ENCODE data around the gene PNISR. TPM values are rescaled to one million over a fixed set of nuclear protein-coding genes. Genes with fewer than 3 reads are reported as not detected.

Gene PNISR
- total RNA-seq, 4 donors from 2014 or later: 20.5 to 86.1 (median 25.2) TPM

DNA sequence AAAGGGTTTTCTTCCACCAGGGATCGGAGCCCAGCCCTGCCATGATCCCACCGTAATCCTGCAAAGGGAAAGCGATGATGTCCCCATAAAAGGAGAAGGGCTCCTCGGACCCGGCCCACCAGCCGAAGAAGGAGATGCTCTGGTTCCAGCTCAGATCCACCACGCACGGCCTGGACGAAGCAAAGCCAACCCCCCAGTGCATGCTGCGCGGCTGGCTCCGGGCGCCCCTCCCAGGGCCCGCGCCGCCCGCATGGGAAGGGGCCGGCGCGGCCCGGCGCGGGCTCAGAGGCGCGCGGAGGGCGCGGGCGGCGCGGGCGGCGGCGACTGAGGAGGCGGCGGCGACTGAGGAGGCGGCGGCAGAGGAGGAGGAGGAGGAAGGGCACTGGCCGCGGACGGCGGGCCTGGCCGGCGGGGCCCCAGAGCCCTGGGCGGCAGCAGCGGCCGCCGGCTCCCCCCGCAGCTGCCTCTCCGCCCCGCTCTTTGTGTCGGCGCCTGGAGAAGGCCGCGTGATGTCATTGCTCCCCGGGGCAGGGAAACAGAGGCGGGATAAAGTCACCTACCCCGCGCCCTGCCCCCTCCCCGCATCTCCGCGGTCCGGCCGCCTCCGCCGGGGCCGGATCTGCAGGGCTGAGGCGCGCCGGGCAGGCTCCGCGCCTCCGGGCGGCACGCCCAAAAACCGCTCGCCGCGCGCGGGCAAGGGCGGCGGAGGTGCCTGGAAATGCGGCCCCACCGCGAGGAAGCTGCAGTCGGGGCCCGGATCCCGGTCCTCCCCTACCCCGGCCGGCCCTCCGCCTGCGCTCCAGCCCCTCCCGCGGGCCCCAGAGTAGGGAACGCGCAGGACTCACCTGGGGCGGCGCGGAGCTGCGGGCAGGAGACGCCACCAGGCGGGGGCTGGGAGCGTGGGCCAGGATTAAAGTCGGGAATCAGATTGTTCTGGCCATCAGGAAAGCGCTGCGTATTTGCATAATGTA is 75.7 kb downstream of the PNISR start, which contains the start of gene FAXC:
Gene FAXC, minus strand, starts transcription at position 504 of the 971 bp plus-strand sequence. Its CDS starts 302 bp downstream, at position 202.
- no peak within 1 kb of the TSS for H3K27ac ChIP-seq
- H3K27me3 ChIP-seq: peaks cover 27 to 30% (median 30%) of the 10 kb centered on the region in 3 donors
- H3K36me3 ChIP-seq: no peaks in the 10 kb centered on the region
- TF ChIP-seq, protein P1, sequence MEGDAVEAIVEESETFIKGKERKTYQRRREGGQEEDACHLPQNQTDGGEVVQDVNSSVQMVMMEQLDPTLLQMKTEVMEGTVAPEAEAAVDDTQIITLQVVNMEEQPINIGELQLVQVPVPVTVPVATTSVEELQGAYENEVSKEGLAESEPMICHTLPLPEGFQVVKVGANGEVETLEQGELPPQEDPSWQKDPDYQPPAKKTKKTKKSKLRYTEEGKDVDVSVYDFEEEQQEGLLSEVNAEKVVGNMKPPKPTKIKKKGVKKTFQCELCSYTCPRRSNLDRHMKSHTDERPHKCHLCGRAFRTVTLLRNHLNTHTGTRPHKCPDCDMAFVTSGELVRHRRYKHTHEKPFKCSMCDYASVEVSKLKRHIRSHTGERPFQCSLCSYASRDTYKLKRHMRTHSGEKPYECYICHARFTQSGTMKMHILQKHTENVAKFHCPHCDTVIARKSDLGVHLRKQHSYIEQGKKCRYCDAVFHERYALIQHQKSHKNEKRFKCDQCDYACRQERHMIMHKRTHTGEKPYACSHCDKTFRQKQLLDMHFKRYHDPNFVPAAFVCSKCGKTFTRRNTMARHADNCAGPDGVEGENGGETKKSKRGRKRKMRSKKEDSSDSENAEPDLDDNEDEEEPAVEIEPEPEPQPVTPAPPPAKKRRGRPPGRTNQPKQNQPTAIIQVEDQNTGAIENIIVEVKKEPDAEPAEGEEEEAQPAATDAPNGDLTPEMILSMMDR (IDR thresholded peaks at IDR 0.05 in 4 of 5, conservative IDR thresholded peaks at IDR 0.05 in 1 of 5): no peak
- TF ChIP-seq POLR2A (IDR thresholded peaks at IDR 0.05): no peak
- intact Hi-C loops (cut with DNase I; ENCODE audit: low total_unique reads) (no loop called here), in situ Hi-C loops (cut with MboI; ENCODE audit: low sequenced_read_pairs in 4 of 4) (no loop called here)
- DNase-seq (no peak), ATAC-seq (peak; percentile 26 to 36)
- no peaks in the 10 kb centered on the region for H3K9me3 ChIP-seq
- H3K4me3 ChIP-seq: peak within 1 kb of the TSS; percentile 45 to 65 (median 59)
- H3K4me1 ChIP-seq: peaks cover 0 to 5% of the 10 kb centered on the region in 2 donors

DNA sequence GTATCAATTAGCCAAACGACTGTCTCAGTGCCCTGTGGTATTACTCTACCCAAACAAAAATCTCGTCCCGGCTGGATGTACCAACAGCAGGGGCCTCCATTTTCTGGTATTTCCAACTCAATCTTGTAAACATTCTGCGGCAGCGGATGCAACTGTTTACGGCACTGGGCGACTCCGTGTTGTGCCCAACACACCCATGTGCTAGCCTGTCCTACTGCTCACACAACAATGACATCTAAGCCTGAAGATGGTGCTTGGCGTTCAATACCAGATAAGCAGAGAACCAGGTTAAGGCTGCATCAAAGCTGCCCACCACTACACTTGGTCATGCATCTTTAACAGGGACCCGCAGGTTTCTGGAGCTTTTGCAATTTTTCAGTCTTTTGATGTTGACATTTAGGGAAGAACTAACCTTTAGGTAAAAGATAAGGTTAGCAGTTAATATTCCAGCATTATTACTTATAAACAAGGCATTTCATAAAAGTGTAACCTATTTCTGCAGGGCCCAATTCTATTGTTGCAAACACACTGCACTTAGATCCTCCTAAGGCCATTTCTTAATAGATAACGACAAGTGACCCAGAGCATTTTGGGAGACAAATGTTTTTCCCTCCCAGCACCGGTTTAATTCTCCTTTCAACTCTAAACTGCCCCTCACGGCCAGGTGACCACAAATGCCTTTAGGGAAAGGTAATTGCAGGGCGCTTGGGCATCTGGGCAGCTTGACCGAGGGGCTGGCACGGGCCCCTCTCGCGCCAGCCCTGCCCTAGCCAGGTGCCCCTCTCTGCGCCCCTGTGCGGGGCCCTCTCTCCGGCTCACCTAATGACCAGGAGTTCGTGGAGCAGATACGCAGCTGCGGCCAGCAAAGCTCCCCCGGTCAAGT is 76.6 kb downstream of the PNISR start:
- peaks cover 0 to 5% of the 10 kb centered on the region in 2 donors for H3K4me1 ChIP-seq
- peaks cover 24 to 30% (median 29%) of the 10 kb centered on the region in 3 donors for H3K27me3 ChIP-seq
- H3K9me3 ChIP-seq: no peaks in the 10 kb centered on the region
- no peaks in the 10 kb centered on the region for H3K36me3 ChIP-seq
- ATAC-seq: no peak
- TF ChIP-seq, protein P1 (IDR thresholded peaks at IDR 0.05 in 4 of 5, conservative IDR thresholded peaks at IDR 0.05 in 1 of 5): no peak
- no peak for TF ChIP-seq POLR2A (IDR thresholded peaks at IDR 0.05)
- intact Hi-C loops (cut with DNase I; ENCODE audit: low total_unique reads): no loop called here
- H3K27ac ChIP-seq: no peak overlapping the region
- DNase-seq: no peak
- peak overlapping the region; percentile 32 to 55 (median 42) for H3K4me3 ChIP-seq
- in situ Hi-C loops (cut with MboI; ENCODE audit: low sequenced_read_pairs in 4 of 4): no loop called here

Other genes with a start within 250 kb of the PNISR start
- gene FAXC, start 75.6 kb downstream of the PNISR start, total RNA-seq: 1 to 10 TPM in 1 of 4 donors, under 1 TPM in 2, not detected in 1; 0.20 to 1.5 (median 0.80) TPM
- gene COQ3, start 31.1 kb downstream of the PNISR start, total RNA-seq: 10 to 100 TPM in 1 of 4 donors, 1 to 10 TPM in 3; 4.2 to 11.4 (median 7.3) TPM
- gene USP45, start 90.1 kb upstream of the PNISR start, total RNA-seq: 10 to 100 TPM in 3 of 4 donors, 1 to 10 TPM in 1; 7.6 to 14.6 (median 11.1) TPM
- gene CCNC, start 143.4 kb upstream of the PNISR start, total RNA-seq: 10 to 100 TPM; 18.1 to 45.4 (median 25.8) TPM
- not detected for gene PRDM13, start 181.5 kb upstream of the PNISR start, total RNA-seq

All from gastrocnemius medialis (tissue), 4 donors.